ENCODE results near the gene CROCC2. TPM values are rescaled to one million over a fixed set of nuclear protein-coding genes. Genes with fewer than 3 reads are reported as not detected.
A peak's percentile ranks its signal among the peaks of the same experiment; 100 is the strongest.

CROCC2 gene
- total and polyA plus RNA-seq, 2 of the 13 experiments (the other 11 are each of a cell fraction or from before 2014, with no cell fraction given) = not detected

DNA sequence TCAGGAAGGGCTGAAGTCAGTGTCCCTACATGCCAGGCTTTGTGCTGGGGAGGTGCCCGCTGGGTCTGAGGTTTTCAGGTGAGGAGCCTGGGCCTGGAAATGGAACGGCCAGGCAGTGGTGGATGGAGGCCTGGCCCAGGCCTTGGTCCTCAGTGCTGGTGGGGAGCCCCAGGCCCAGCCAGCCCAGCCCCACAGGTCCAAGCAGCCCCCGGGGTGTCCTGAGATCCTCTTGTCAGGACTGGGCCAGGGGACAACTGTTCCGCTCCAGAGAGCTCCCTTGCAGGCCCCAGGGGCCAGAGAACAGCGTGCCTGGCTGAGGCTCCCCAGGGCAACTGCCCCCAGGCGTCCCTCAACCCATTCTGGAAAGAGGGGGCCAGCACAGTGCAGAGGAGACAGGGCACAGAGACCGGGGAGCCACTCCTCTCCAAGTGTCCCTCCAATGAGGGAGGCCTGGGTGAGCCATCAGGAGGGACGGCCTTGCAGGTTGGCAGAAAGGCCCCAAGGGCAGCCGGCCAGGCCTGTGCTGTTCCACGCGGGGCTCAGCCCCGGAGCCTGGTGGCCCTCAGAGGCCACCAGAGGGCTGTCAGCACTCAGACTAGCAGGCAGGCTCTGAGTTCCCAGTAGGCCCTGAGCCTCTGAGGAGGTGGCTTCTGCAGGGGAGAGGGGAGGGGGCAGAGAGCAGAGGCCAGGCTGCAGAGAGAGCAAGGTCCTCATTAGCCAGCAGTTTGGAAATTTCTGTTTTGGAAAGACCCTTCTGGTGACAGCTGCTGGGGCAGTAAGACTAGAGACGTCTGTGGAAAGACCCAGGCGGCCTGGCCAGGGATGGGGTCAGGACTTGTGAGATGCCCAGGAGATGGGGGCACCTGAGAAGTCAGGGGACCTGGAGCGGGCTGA lies 62.8 kb downstream of the CROCC2 start (continued):
- TF ChIP-seq ARNT2 (CRISPR knock-in tag; IDR thresholded peaks at IDR 0.05; ENCODE audit: low read depth) = no peak
- no peak for TF ChIP-seq NCOA5 (CRISPR knock-in tag; IDR thresholded peaks at IDR 0.05)
- TF ChIP-seq SMARCE1 (IDR thresholded peaks at IDR 0.05; ENCODE audit: borderline replicate concordance) = no peak
- no peak for TF ChIP-seq ONECUT2 (CRISPR knock-in tag; IDR thresholded peaks at IDR 0.05)
- TF ChIP-seq ZNF230 (CRISPR knock-in tag; IDR thresholded peaks at IDR 0.05) = no peak; the same call in 1 of the 2 replicates
- no peak for TF ChIP-seq ZNF510 (CRISPR knock-in tag; IDR thresholded peaks at IDR 0.05; ENCODE audit: low read depth)
- TF ChIP-seq, protein P1, sequence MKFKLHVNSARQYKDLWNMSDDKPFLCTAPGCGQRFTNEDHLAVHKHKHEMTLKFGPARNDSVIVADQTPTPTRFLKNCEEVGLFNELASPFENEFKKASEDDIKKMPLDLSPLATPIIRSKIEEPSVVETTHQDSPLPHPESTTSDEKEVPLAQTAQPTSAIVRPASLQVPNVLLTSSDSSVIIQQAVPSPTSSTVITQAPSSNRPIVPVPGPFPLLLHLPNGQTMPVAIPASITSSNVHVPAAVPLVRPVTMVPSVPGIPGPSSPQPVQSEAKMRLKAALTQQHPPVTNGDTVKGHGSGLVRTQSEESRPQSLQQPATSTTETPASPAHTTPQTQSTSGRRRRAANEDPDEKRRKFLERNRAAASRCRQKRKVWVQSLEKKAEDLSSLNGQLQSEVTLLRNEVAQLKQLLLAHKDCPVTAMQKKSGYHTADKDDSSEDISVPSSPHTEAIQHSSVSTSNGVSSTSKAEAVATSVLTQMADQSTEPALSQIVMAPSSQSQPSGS (CRISPR knock-in tag; IDR thresholded peaks at IDR 0.05) = no peak
- no peak for TF ChIP-seq PCBP2 (optimal IDR thresholded peaks at IDR 0.05; ENCODE audit: low read depth, low read length, poor library complexity, severe bottlenecking)
- TF ChIP-seq ZNF674 (CRISPR knock-in tag; IDR thresholded peaks at IDR 0.05; ENCODE audit: low read depth) = no peak
- TF ChIP-seq ZFP82 (CRISPR knock-in tag; IDR thresholded peaks at IDR 0.05; ENCODE audit: borderline replicate concordance) = no peak; the same call in 1 of the 2 replicates
- no peak for TF ChIP-seq NONO (IDR thresholded peaks at IDR 0.05)
- TF ChIP-seq NONO (CRISPR knock-in tag; conservative IDR thresholded peaks at IDR 0.05) = no peak
- TF ChIP-seq, protein P2, sequence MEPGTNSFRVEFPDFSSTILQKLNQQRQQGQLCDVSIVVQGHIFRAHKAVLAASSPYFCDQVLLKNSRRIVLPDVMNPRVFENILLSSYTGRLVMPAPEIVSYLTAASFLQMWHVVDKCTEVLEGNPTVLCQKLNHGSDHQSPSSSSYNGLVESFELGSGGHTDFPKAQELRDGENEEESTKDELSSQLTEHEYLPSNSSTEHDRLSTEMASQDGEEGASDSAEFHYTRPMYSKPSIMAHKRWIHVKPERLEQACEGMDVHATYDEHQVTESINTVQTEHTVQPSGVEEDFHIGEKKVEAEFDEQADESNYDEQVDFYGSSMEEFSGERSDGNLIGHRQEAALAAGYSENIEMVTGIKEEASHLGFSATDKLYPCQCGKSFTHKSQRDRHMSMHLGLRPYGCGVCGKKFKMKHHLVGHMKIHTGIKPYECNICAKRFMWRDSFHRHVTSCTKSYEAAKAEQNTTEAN (CRISPR knock-in tag; conservative IDR thresholded peaks at IDR 0.05) = no peak
- TF ChIP-seq, protein P3, sequence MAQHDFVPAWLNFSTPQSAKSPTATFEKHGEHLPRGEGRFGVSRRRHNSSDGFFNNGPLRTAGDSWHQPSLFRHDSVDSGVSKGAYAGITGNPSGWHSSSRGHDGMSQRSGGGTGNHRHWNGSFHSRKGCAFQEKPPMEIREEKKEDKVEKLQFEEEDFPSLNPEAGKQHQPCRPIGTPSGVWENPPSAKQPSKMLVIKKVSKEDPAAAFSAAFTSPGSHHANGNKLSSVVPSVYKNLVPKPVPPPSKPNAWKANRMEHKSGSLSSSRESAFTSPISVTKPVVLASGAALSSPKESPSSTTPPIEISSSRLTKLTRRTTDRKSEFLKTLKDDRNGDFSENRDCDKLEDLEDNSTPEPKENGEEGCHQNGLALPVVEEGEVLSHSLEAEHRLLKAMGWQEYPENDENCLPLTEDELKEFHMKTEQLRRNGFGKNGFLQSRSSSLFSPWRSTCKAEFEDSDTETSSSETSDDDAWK (CRISPR knock-in tag; IDR thresholded peaks at IDR 0.05) = no peak
- TF ChIP-seq, protein P4, sequence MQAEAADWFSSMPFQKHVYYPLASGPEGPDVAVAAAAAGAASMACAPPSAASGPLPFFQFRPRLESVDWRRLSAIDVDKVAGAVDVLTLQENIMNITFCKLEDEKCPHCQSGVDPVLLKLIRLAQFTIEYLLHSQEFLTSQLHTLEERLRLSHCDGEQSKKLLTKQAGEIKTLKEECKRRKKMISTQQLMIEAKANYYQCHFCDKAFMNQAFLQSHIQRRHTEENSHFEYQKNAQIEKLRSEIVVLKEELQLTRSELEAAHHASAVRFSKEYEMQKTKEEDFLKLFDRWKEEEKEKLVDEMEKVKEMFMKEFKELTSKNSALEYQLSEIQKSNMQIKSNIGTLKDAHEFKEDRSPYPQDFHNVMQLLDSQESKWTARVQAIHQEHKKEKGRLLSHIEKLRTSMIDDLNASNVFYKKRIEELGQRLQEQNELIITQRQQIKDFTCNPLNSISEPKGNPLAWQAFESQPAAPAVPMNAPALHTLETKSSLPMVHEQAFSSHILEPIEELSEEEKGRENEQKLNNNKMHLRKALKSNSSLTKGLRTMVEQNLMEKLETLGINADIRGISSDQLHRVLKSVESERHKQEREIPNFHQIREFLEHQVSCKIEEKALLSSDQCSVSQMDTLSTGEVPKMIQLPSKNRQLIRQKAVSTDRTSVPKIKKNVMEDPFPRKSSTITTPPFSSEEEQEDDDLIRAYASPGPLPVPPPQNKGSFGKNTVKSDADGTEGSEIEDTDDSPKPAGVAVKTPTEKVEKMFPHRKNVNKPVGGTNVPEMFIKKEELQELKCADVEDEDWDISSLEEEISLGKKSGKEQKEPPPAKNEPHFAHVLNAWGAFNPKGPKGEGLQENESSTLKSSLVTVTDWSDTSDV (CRISPR knock-in tag; IDR thresholded peaks at IDR 0.05) = no peak
- TF ChIP-seq ZNF577 (CRISPR knock-in tag; IDR thresholded peaks at IDR 0.05; ENCODE audit: borderline replicate concordance, low read depth) = no peak
- TF ChIP-seq, protein P5, sequence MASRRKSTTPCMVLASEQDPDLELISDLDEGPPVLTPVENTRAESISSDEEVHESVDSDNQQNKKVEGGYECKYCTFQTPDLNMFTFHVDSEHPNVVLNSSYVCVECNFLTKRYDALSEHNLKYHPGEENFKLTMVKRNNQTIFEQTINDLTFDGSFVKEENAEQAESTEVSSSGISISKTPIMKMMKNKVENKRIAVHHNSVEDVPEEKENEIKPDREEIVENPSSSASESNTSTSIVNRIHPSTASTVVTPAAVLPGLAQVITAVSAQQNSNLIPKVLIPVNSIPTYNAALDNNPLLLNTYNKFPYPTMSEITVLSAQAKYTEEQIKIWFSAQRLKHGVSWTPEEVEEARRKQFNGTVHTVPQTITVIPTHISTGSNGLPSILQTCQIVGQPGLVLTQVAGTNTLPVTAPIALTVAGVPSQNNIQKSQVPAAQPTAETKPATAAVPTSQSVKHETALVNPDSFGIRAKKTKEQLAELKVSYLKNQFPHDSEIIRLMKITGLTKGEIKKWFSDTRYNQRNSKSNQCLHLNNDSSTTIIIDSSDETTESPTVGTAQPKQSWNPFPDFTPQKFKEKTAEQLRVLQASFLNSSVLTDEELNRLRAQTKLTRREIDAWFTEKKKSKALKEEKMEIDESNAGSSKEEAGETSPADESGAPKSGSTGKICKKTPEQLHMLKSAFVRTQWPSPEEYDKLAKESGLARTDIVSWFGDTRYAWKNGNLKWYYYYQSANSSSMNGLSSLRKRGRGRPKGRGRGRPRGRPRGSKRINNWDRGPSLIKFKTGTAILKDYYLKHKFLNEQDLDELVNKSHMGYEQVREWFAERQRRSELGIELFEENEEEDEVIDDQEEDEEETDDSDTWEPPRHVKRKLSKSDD (CRISPR knock-in tag; IDR thresholded peaks at IDR 0.05; ENCODE audit: low read depth) = no peak
- TF ChIP-seq MIXL1 (CRISPR knock-in tag; IDR thresholded peaks at IDR 0.05) = 0 out of 2 replicates have a peak, but pooled peaks have one; percentile 20
- no peak for TF ChIP-seq FIP1L1 (IDR thresholded peaks at IDR 0.05; ENCODE audit: borderline replicate concordance, insufficient read depth, low read depth, low read length)
- no peak for TF ChIP-seq STAT5B (CRISPR knock-in tag; IDR thresholded peaks at IDR 0.05)

Data from HepG2 (cell line).